CD14-positive monocyte (primary cell): Measurements from ENCODE around the gene TMEM134. TPM values are rescaled to one million over a fixed set of nuclear protein-coding genes. Genes with fewer than 3 reads are reported as not detected.
A peak's percentile ranks its signal among the peaks of the same experiment; 100 is the strongest.

ENCODE experiments used
- DNase-seq, 3 donors: peaks; one replicate each; pipeline ENCODE4 v3.0.0-alpha.2; 2011 to 2022
- H2AFZ ChIP-seq: 2 replicates; pipeline ENCODE4 v1.6.0; 2012; ENCODE audit warnings: mild to moderate bottlenecking, low read depth, low read length, inconsistent platforms; ENCODE audit not compliant: insufficient read depth, poor library complexity, severe bottlenecking
- H3K27ac ChIP-seq, 2 donors: 1 replicate in 1 of 2; 2 replicates in 1 of 2; pipeline ENCODE4 v1.5.1; 2012 to 2013; ENCODE audit warnings: low read length in 2 of 2, control low read depth in 1 of 2, inconsistent platforms in 1 of 2, low read depth in 1 of 2, mild to moderate bottlenecking in 1 of 2
- H3K27me3 ChIP-seq, 2 donors: one replicate each; pipeline versions ENCODE4 v1.6.0 to v1.6.1; 2011 to 2013; ENCODE audit warnings: low read length in 2 of 2; ENCODE audit not compliant: control insufficient read depth in 2 of 2, insufficient read depth in 2 of 2
- H3K36me3 ChIP-seq, 2 donors: replicated peaks in 1 of 2; 1 replicate in 1 of 2; 2 replicates in 1 of 2; pipeline versions ENCODE4 v1.5.1 to v1.6.1; 2012 to 2013; ENCODE audit warnings: low read length in 2 of 2, control low read depth in 1 of 2, inconsistent platforms in 1 of 2, mild to moderate bottlenecking in 1 of 2; ENCODE audit not compliant: insufficient read depth in 2 of 2, control insufficient read depth in 1 of 2
- H3K4me1 ChIP-seq, 2 donors: 1 replicate in 1 of 2; 2 replicates in 1 of 2; pipeline versions ENCODE4 v1.5.1 to v1.6.1; 2012 to 2013; ENCODE audit warnings: low read length in 2 of 2, control low read depth in 1 of 2, inconsistent platforms in 1 of 2, mild to moderate bottlenecking in 1 of 2, moderate library complexity in 1 of 2; ENCODE audit not compliant: insufficient read depth in 2 of 2, control insufficient read depth in 1 of 2
- H3K4me2 ChIP-seq: replicated peaks from 2 replicates; pipeline ENCODE3; 2012; ENCODE audit warnings: low read length, moderate library complexity, mild to moderate bottlenecking; ENCODE audit not compliant: poor library complexity, severe bottlenecking; ENCODE audit errors: extremely low read depth
- H3K4me3 ChIP-seq, 3 experiments: fragments of 200-600 bp in 1 of 3; sonication (generic) in 1 of 3; replicated peaks in 1 of 3; 1 replicate in 2 of 3; 2 replicates in 1 of 3; pipeline ENCODE4 v1.5.1; 2011 to 2013; ENCODE audit warnings: low read length in 3 of 3, mild to moderate bottlenecking in 3 of 3, control low read depth in 2 of 3, low read depth in 2 of 3, inconsistent platforms in 1 of 3, moderate library complexity in 1 of 3
- H3K79me2 ChIP-seq: 2 replicates; pipeline ENCODE4 v1.6.0; 2012; ENCODE audit warnings: mild to moderate bottlenecking, control low read depth, inconsistent platforms, low read length, moderate library complexity; ENCODE audit not compliant: insufficient read depth
- H3K9ac ChIP-seq: 2 replicates; pipeline ENCODE4 v1.6.0; 2017; ENCODE audit warnings: low read length, mild to moderate bottlenecking; ENCODE audit not compliant: insufficient read depth, poor library complexity, severe bottlenecking
- H3K9me3 ChIP-seq, 2 donors: replicated peaks in 1 of 2; 1 replicate in 1 of 2; 2 replicates in 1 of 2; pipeline versions ENCODE4 v1.5.1 to v1.6.1; 2012 to 2013; ENCODE audit warnings: low read length in 2 of 2, control low read depth in 1 of 2; ENCODE audit not compliant: control insufficient read depth in 1 of 2, insufficient read depth in 1 of 2
- H4K20me1 ChIP-seq: 2 replicates; pipeline ENCODE4 v1.6.0; 2012; ENCODE audit warnings: mild to moderate bottlenecking, low read length, control low read depth, moderate library complexity; ENCODE audit not compliant: insufficient read depth
- H3K27ac Mint-ChIP-seq, 7 donors: one replicate each; pipeline ENCODE4 v1.8.0; 2020; ENCODE audit warnings: mild to moderate bottlenecking in 7 of 7, mixed read lengths in 7 of 7, moderate library complexity in 6 of 7, inconsistent platforms in 2 of 7
- H3K27me3 Mint-ChIP-seq, 3 donors: one replicate each; pipeline ENCODE4 v1.8.0; 2021 to 2022; ENCODE audit warnings: low read depth in 3 of 3, mild to moderate bottlenecking in 3 of 3, mixed read lengths in 3 of 3, moderate library complexity in 3 of 3, inconsistent platforms in 1 of 3
- H3K36me3 Mint-ChIP-seq, 2 donors: one replicate each; pipeline ENCODE4 v1.8.0; 2020; ENCODE audit warnings: mixed read lengths in 2 of 2, inconsistent platforms in 1 of 2, mild to moderate bottlenecking in 1 of 2
- H3K4me1 Mint-ChIP-seq: one replicate; pipeline ENCODE4 v1.8.0; 2020; ENCODE audit warnings: mild to moderate bottlenecking, mixed read lengths
- H3K4me3 Mint-ChIP-seq, 2 donors: one replicate each; pipeline ENCODE4 v1.8.0; 2020; ENCODE audit warnings: mild to moderate bottlenecking in 2 of 2, mixed read lengths in 2 of 2, moderate library complexity in 1 of 2
- H3K9me3 Mint-ChIP-seq, 7 donors: one replicate each; pipeline ENCODE4 v1.8.0; 2020 to 2022; ENCODE audit warnings: mixed read lengths in 7 of 7, mild to moderate bottlenecking in 6 of 7, moderate library complexity in 6 of 7, inconsistent platforms in 2 of 7
- CTCF ChIP-seq: fragments of 200-600 bp; IDR thresholded peaks from one replicate; pipeline ENCODE4 v1.8.0; 2022; ENCODE audit warnings: antibody characterized with exemption, mild to moderate bottlenecking
- WGBS: methylation state at CpG from one replicate; pipeline ENCODE4 v1.1.5; 2013; ENCODE audit warnings: missing lambda C conversion rate; ENCODE audit not compliant: insufficient coverage; 5-methylcytosine and 5-hydroxymethylcytosine counted together
- intact Hi-C, 2 donors: fragments of 100-400 bp; cut with micrococcal nuclease; formaldehyde crosslinking; loops; one replicate each; pipeline versions ENCODE4 v1.15.0 to v1.15.1; 2023
- polyA plus RNA-seq, 3 donors: library from polyadenylated mRNA; depleted of rRNA in 1 of 3; unstranded in 2 of 3; stranded (reverse) in 1 of 3; fragments of 300-500 nt in 2 of 3; fragments of >200 nt in 1 of 3; fragmentation: Illumina TruSeq in 2 of 3; gene quantifications; 1 replicate in 2 of 3; 2 replicates in 1 of 3; pipeline ENCODE4 v1.2.3, GENCODE V29; 2012 to 2021

TMEM134 gene
- polyA plus RNA-seq, 3 donors: 67.4 to 104 (median 76.8) TPM

GRCh38 chr11:67442504-67443404 is 26.3 kb downstream of the TMEM134 start:
- Histone ChIP-seq H3K27me3 (no peaks in the 10 kb centered on the region), H3K9me3 (no peaks in the 10 kb centered on the region), H2AFZ (peak overlapping the region; percentile 76), H3K4me2 (peak overlapping the region; percentile 93), H3K36me3 (peaks cover 10 to 38% of the 10 kb centered on the region in 2 donors), H3K27ac (peak overlapping the region; percentile 5 to 17), H3K79me2 (no peaks in the 10 kb centered on the region), H3K9ac (peak overlapping the region; percentile 65), H3K4me3 (peak overlapping the region; percentile 50 to 84 (median 78)), H4K20me1 (peaks cover 47% of the 10 kb centered on the region), H3K4me1 (peaks cover 21 to 56% of the 10 kb centered on the region in 2 donors)
- Mint-ChIP-seq H3K4me1 (peaks cover 51% of the 10 kb centered on the region), H3K27ac (peak overlapping the region in 5 of 7 donors; percentile 28 to 91 (median 71)), H3K27me3 (peaks cover 1 to 4% (median 3%) of the 10 kb centered on the region in 3 donors), H3K9me3 (no peaks in the 10 kb centered on the region), H3K4me3 (peak overlapping the region; percentile 78 to 84), H3K36me3 (peaks cover 30 to 34% of the 10 kb centered on the region in 2 donors)
- DNase-seq: no peak
- 60% methylated on average over 39 of the region's 45 CpGs for WGBS
- intact Hi-C loops: no loop called here
- TF ChIP-seq CTCF: no peak

- H3K9me3 Mint-ChIP-seq: no peaks in the 10 kb centered on the region
- Histone ChIP-seq H3K4me1 (peaks cover 27 to 62% of the 10 kb centered on the region in 2 donors), H3K4me2 (peak overlapping the region; percentile 93), H3K9ac (no peak overlapping the region), H2AFZ (no peak overlapping the region), H3K27ac (no peak overlapping the region), H3K4me3 (no peak overlapping the region), H3K79me2 (no peaks in the 10 kb centered on the region), H3K9me3 (no peaks in the 10 kb centered on the region), H3K36me3 (peaks cover 10 to 40% of the 10 kb centered on the region in 2 donors), H3K27me3 (no peaks in the 10 kb centered on the region), H4K20me1 (peaks cover 53% of the 10 kb centered on the region)
- intact Hi-C loops: no loop called here
- no peak for DNase-seq
- TF ChIP-seq CTCF: no peak
- no peak overlapping the region for H3K4me3 Mint-ChIP-seq
- peaks cover 53% of the 10 kb centered on the region for H3K4me1 Mint-ChIP-seq
- H3K27ac Mint-ChIP-seq: peak overlapping the region in 2 of 7 donors; percentile 30 to 70
- 86% methylated on average over 27 of the region's 28 CpGs for WGBS
- H3K36me3 Mint-ChIP-seq: peaks cover 32 to 38% of the 10 kb centered on the region in 2 donors
- peaks cover 1 to 4% (median 3%) of the 10 kb centered on the region in 3 donors for H3K27me3 Mint-ChIP-seq
Measured at GRCh38 chr11:67441731-67442351, 27.2 kb downstream of the TMEM134 start.
